Measurements from ENCODE around the gene PRKAA1.

Gene PRKAA1

GRCh38 chr5:40838086-40838485 lies 39.9 kb upstream of the PRKAA1 start:
- no peak overlapping the region for H3K4me3 ChIP-seq (ENCODE audit: low read depth, low read length)
- TF ChIP-seq, protein P1, sequence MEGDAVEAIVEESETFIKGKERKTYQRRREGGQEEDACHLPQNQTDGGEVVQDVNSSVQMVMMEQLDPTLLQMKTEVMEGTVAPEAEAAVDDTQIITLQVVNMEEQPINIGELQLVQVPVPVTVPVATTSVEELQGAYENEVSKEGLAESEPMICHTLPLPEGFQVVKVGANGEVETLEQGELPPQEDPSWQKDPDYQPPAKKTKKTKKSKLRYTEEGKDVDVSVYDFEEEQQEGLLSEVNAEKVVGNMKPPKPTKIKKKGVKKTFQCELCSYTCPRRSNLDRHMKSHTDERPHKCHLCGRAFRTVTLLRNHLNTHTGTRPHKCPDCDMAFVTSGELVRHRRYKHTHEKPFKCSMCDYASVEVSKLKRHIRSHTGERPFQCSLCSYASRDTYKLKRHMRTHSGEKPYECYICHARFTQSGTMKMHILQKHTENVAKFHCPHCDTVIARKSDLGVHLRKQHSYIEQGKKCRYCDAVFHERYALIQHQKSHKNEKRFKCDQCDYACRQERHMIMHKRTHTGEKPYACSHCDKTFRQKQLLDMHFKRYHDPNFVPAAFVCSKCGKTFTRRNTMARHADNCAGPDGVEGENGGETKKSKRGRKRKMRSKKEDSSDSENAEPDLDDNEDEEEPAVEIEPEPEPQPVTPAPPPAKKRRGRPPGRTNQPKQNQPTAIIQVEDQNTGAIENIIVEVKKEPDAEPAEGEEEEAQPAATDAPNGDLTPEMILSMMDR (IDR thresholded peaks at IDR 0.05; ENCODE audit: borderline replicate concordance, insufficient read depth, low read depth, low read length): no peak

GRCh38 chr5:40834849-40835787 lies 36.9 kb upstream of the PRKAA1 start, which contains the start of gene RPL37:
RPL37 (minus strand) TSS chr5:40835222; CDS start chr5:40835185, 37 bp downstream.
- TF ChIP-seq, protein P1 (IDR thresholded peaks at IDR 0.05; ENCODE audit: borderline replicate concordance, insufficient read depth, low read depth, low read length): no peak
- peak within 1 kb of the TSS; percentile 97 for H3K4me3 ChIP-seq (ENCODE audit: low read depth, low read length)

GRCh38 chr5:40834391-40834848 lies 36.2 kb upstream of the PRKAA1 start:
- TF ChIP-seq, protein P1 (IDR thresholded peaks at IDR 0.05; ENCODE audit: borderline replicate concordance, insufficient read depth, low read depth, low read length): no peak
- H3K4me3 ChIP-seq (ENCODE audit: low read depth, low read length): peak overlapping the region; percentile 97

GRCh38 chr5:40833712-40834229 lies 35.6 kb upstream of the PRKAA1 start:
- TF ChIP-seq, protein P1 (IDR thresholded peaks at IDR 0.05; ENCODE audit: borderline replicate concordance, insufficient read depth, low read depth, low read length): no peak
- peak overlapping the region; percentile 97 for H3K4me3 ChIP-seq (ENCODE audit: low read depth, low read length)

- TF ChIP-seq, protein P1 (IDR thresholded peaks at IDR 0.05; ENCODE audit: borderline replicate concordance, insufficient read depth, low read depth, low read length): no peak
- no peak overlapping the region for H3K4me3 ChIP-seq (ENCODE audit: low read depth, low read length)
These were observed 34.2 kb upstream of the PRKAA1 start for GRCh38 chr5:40832345-40832744.

GRCh38 chr5:40831346-40832210 lies 33.4 kb upstream of the PRKAA1 start:
- no peak overlapping the region for H3K4me3 ChIP-seq (ENCODE audit: low read depth, low read length)
- TF ChIP-seq, protein P1 (IDR thresholded peaks at IDR 0.05; ENCODE audit: borderline replicate concordance, insufficient read depth, low read depth, low read length): no peak
